ENCODE results near the gene C1R. TPM values are rescaled to one million over a fixed set of nuclear protein-coding genes. Genes with fewer than 3 reads are reported as not detected.
"Not testable (repeated sequence)": the region's sequence is repeated elsewhere in the genome, so short reads cannot be mapped to it uniquely, and the experiment has no call there.

The C1R gene
- total RNA-seq, 2 experiments from 2014 or later, result 2.2 to 3.5 TPM

DNA sequence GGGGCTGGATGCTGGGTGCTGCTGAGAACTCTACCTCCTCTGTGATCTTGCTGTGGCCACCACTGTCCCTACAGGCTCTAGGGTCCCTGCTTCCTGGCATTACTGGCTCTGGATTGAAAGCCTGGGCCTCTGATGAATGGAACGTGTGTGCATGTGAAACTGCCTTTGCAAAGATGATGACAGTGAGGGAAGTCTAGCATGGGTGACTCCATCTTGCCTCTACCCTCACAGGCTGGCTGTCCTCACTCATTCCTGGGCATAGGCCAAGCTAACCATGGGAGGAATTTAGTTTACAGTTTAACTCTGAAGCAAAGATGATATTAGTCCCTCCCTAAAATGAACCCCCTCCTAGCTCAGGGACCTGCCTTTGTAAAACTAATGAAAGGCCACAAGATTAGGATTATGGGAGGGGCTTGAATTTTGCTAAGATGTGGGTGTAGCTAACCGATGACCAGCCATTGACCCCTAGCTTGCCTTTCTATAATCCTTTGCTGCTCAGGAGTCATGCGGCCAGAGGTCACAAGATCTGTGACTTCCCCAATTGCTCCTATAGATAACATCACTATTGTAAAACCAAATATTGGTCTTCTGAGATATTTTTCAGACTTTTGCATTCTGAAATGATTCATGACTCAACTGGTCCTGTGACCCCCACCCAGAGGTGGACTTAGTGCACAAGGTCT is 33.9 kb downstream of the C1R start:
- POLR2A ChIA-PET, result no interaction called here
- Mint-ChIP-seq H3K27me3 (peaks cover 24% of the 10 kb centered on the region), H3K9me3 (no peaks in the 10 kb centered on the region), H3K27ac (no peak overlapping the region), H3K4me3 (no peak overlapping the region), H3K36me3 (ENCODE audit: low read depth) (no peaks in the 10 kb centered on the region), H3K4me1 (no peaks in the 10 kb centered on the region)
- no peak for DNase-seq
- CTCF ChIA-PET, result interaction anchor here (0.7 to 1.9 kb wide), 5 partner anchors 10 to 186 kb away, joined by 3 to 4 read pairs (median 3); partner anchors contain the start of gene SPSB2

DNA sequence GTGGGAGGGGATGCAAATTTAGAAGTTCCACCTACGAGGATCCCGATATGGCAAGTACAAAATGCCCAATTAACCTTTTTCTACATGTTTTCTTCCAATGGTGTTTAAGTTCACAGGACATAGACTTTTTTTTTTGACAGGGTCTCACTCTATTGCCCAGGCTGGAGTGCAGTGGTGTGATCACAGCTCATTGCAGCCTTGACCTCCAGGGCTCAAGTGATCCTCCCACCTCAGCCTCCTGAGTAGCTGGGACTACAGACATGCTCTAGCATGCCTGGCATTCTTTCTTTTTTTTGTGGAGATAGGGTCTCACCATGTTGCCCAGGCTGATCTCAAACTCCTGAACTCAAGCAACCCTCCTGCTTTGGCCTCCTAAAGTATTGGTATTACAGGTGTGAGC is 36.5 kb downstream of the C1R start:
- DNase-seq; H3K36me3 Mint-ChIP-seq (ENCODE audit: low read depth); H3K27ac Mint-ChIP-seq; H3K9me3 Mint-ChIP-seq; H3K4me3 Mint-ChIP-seq; H3K4me1 Mint-ChIP-seq; POLR2A ChIA-PET: not testable (repeated sequence)
- peaks cover 44% of the 10 kb centered on the region for H3K27me3 Mint-ChIP-seq
- CTCF ChIA-PET, result interaction anchor here (0.8 to 1.1 kb wide), 2 partner anchors 34 to 132 kb away, joined by 3 read pairs; no protein-coding TSS in a partner anchor

DNA sequence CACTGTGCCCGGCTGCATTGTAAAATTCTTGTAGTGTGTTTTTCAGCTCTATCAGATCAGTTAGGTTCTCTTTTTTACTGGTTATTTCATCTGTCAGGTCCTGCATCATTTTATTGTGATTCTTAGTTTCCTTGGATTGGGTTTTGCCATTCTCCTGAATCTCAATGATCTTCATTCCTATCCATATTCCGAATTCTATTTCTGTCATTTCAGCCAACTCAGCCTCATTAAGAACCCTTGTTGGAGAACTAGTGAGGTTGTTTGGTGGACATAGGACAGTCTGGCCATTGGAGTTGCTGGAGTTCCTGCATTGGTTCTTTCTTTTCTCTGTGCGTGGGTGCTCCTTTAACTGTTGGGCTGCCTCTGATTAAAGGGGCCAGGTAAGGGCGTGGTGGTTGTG is 37.3 kb downstream of the C1R start:
- Mint-ChIP-seq H3K4me1 (no peaks in the 10 kb centered on the region), H3K4me3 (no peak overlapping the region)
- POLR2A ChIA-PET, result no interaction called here

DNA sequence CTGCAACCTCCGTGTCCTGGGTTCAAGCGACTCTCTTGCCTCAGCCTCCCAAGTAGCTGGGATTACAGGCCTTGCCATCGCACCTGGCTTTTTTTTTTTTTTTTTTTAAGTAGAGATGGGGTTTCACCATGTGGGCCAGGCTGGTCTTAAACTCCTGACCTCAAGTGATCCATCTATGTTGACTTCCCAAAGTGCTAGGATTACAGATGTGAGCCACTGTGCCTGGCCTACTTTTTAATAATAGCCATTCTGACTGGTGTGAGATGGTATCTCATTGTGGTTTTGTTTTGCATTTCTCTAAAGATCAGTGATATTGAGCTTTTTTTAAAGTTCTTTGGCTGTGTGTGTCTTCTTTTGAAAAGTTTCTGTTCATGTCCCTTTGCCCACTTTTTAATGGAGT is 42.3 kb downstream of the C1R start:
- H3K9me3 Mint-ChIP-seq; POLR2A ChIA-PET; H3K4me3 Mint-ChIP-seq; H3K27ac Mint-ChIP-seq; DNase-seq; H3K36me3 Mint-ChIP-seq (ENCODE audit: low read depth): not testable (repeated sequence)
- CTCF ChIA-PET, result interaction anchor here (1.4 kb wide), 1 partner anchor 58 kb away, joined by 3 read pairs; no protein-coding TSS in a partner anchor
- H3K4me1 Mint-ChIP-seq, result peaks cover 21% of the 10 kb centered on the region
- H3K27me3 Mint-ChIP-seq, result peaks cover 30% of the 10 kb centered on the region

More for the DNA sequence above, 37.3 kb downstream of the C1R start:
- Mint-ChIP-seq H3K9me3 (no peaks in the 10 kb centered on the region), H3K27ac (no peak overlapping the region), H3K27me3 (peaks cover 43% of the 10 kb centered on the region), H3K36me3 (ENCODE audit: low read depth) (no peaks in the 10 kb centered on the region)
- CTCF ChIA-PET, result interaction anchor here (1.1 kb wide), 1 partner anchor 34 kb away, joined by 3 read pairs; no protein-coding TSS in a partner anchor
- no peak for DNase-seq

DNA sequence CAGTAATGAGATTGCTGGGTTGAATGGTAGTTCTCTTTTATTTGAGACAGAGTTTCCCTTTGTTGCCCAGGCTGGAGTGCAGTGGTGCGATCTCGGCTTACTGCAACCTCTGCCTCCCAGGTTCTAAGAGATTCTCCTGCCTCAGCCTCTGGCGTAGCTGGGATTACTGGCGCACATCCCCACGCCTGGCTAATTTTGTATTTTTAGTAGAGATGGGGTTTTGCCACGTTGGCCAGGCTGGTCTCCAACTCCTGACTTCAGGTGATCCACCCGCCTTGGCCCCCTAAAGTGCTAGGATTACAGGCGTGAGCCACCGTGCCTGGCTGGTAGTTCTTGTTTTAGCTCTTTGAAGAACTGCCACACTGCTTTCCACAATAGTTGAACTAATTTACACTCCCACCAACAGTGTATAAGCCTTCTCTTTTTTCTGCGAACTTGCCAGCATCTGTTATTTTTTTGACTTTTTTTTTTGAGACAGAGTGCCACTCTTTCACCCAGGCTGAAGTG is 42.7 kb downstream of the C1R start:
- DNase-seq; H3K27ac Mint-ChIP-seq; H3K9me3 Mint-ChIP-seq; H3K4me3 Mint-ChIP-seq; H3K36me3 Mint-ChIP-seq (ENCODE audit: low read depth); POLR2A ChIA-PET: not testable (repeated sequence)
- Mint-ChIP-seq H3K27me3 (peaks cover 27% of the 10 kb centered on the region), H3K4me1 (peaks cover 21% of the 10 kb centered on the region)
- CTCF ChIA-PET, result interaction anchor here (1.4 kb wide), 1 partner anchor 59 kb away, joined by 3 read pairs; no protein-coding TSS in a partner anchor

DNA sequence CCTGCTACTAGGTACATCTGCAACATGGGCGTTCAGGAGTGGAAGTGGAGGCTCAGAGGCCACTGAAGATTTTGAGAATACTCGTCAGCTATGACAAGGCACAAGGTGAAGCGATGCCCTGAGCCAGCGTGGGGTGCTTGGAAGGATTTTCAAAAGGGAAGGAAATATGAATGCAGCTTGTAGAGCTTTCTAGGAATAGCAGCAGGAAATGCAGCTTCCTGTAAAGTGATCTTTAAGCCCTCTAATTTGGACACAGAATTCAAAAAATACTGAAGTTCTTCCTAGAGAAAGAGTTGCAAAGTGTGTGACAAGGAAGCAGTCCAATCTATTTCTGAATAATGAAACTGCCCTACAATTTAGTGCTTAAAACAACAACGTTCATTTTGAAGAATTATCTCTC is 44.9 kb downstream of the C1R start:
- Mint-ChIP-seq H3K4me3 (peak overlapping the region; percentile 22), H3K36me3 (ENCODE audit: low read depth) (no peaks in the 10 kb centered on the region), H3K4me1 (peaks cover 21% of the 10 kb centered on the region), H3K27ac (peak overlapping the region; percentile 44), H3K27me3 (peaks cover 13% of the 10 kb centered on the region), H3K9me3 (no peaks in the 10 kb centered on the region)
- POLR2A ChIA-PET, result no interaction called here
- no peak for DNase-seq
- CTCF ChIA-PET, result interaction anchor here (1.3 kb wide), 1 partner anchor 18 kb away, joined by 3 read pairs; no protein-coding TSS in a partner anchor

DNA sequence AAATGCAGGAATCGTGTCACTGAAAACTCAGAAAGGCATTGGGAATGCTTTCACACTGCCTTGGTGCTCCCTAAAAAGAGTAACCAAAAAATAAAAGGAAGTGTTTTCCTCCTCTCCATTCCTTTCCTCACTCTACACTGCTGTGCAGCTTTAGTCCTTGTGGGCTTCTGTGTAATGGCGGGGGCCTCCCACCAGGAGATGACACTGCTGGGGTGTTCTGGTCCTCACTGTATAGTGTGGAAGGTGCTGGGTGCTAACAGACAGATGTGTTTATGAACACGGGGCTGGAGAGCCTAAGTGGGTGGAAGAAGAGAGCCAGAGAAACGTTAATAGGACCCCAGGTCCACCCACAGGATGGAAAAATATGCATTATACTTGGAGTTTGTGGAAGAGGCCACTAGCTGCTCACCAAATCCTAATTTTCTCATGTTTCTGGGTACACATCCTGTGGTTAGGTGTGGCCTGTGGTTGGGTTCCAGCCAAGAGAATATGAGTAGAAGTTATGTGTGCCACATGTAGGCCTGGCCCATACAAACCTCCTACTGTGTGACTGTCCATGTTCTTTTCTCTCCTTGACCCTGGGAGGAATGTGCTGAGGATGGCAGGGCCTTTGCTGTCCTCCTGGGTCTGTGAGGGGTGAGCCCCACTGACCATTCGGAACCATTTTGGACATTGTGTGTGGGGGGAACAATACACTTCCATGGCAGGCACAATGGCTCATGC is 45.7 kb downstream of the C1R start:
- peak overlapping the region; percentile 22 for H3K27ac Mint-ChIP-seq
- CTCF ChIA-PET, result no interaction called here

DNA sequence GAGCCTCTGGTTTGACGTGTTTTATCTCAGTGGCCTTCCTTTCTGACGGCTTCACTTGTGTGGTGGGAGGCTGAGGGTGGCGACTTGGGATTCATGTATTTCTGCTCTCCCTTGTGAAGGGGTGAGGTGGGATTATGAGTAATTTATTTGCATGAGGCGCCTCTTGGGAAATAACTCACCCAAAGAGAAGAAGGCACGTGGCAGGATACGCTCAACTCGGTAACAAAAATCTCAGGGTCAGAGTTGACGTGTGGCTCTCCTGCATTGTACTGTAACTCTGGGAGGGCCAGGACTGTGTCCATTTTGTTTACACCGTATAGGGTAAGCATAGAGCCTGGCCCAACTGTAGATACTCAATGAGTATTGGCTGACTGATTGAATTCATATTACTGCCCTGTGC is 46.3 kb downstream of the C1R start:
- no peak overlapping the region for H3K27ac Mint-ChIP-seq
- no peak overlapping the region for H3K4me3 Mint-ChIP-seq
- H3K27me3 Mint-ChIP-seq, result peaks cover 3% of the 10 kb centered on the region
- H3K4me1 Mint-ChIP-seq, result peaks cover 21% of the 10 kb centered on the region
- POLR2A ChIA-PET, result no interaction called here
- CTCF ChIA-PET, result no interaction called here
- no peaks in the 10 kb centered on the region for H3K9me3 Mint-ChIP-seq
- no peaks in the 10 kb centered on the region for H3K36me3 Mint-ChIP-seq (ENCODE audit: low read depth)
- no peak for DNase-seq

More for the DNA sequence above, 45.7 kb downstream of the C1R start:
- POLR2A ChIA-PET, result no interaction called here
- peaks cover 8% of the 10 kb centered on the region for H3K27me3 Mint-ChIP-seq
- peaks cover 21% of the 10 kb centered on the region for H3K4me1 Mint-ChIP-seq
- H3K4me3 Mint-ChIP-seq, result no peak overlapping the region
- no peaks in the 10 kb centered on the region for H3K9me3 Mint-ChIP-seq
- H3K36me3 Mint-ChIP-seq (ENCODE audit: low read depth), result no peaks in the 10 kb centered on the region
- DNase-seq, result no peak

DNA sequence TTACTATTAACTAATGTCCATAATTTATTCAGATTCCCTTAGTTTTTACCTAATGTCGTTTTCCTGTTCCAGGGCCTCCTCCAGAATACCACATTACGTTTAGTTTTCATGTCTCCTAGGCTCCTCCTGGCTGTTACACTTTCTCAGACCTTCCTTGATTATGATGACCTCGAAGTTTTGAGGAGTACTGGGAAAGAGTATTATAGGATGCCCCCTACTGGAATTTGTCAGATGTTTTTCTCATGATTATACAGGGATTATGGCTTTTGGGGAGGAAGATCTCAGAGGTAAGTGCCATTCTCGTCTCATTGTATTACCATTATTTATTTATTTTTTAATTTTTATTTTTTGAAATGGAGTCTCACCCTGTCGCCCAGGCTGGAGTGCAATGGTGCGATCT is 49.4 kb downstream of the C1R start:
- CTCF ChIA-PET, result interaction anchor here (1.3 to 1.6 kb wide), 2 partner anchors 10 to 12 kb away, joined by 3 to 4 read pairs; no protein-coding TSS in a partner anchor
- POLR2A ChIA-PET, result no interaction called here
- H3K27me3 Mint-ChIP-seq, result peaks cover 3% of the 10 kb centered on the region
- no peak overlapping the region for H3K27ac Mint-ChIP-seq
- no peak for DNase-seq
- peaks cover 18% of the 10 kb centered on the region for H3K4me1 Mint-ChIP-seq
- no peaks in the 10 kb centered on the region for H3K36me3 Mint-ChIP-seq (ENCODE audit: low read depth)
- no peak overlapping the region for H3K4me3 Mint-ChIP-seq
- H3K9me3 Mint-ChIP-seq, result no peaks in the 10 kb centered on the region

DNA sequence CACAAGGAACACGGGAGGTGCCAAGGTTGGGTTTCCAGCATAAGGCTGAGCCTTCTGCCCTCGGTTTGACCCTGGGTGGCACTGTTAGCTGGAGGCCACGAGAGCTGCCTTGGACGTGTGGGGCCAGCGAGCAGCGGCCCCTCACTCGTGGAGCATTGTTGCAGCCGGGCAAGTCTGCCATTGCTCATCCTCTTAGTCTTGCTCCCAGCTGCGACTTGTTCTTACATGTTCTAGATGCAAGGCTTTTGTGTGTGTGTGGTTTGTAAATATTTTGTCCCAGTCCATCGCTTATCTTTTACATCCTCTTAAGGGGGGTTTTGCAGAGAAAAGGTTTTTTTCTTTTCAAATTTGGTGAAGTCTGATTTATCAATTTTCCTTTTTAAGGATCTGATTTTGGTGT is 52.8 kb downstream of the C1R start:
- ChIA-PET CTCF (no interaction called here), POLR2A (no interaction called here)
- no peaks in the 10 kb centered on the region for H3K9me3 Mint-ChIP-seq
- H3K27ac Mint-ChIP-seq, result no peak overlapping the region
- H3K4me3 Mint-ChIP-seq, result no peak overlapping the region
- DNase-seq, result no peak
- H3K36me3 Mint-ChIP-seq (ENCODE audit: low read depth), result no peaks in the 10 kb centered on the region
- H3K27me3 Mint-ChIP-seq, result peaks cover 3% of the 10 kb centered on the region
- H3K4me1 Mint-ChIP-seq, result no peaks in the 10 kb centered on the region

DNA sequence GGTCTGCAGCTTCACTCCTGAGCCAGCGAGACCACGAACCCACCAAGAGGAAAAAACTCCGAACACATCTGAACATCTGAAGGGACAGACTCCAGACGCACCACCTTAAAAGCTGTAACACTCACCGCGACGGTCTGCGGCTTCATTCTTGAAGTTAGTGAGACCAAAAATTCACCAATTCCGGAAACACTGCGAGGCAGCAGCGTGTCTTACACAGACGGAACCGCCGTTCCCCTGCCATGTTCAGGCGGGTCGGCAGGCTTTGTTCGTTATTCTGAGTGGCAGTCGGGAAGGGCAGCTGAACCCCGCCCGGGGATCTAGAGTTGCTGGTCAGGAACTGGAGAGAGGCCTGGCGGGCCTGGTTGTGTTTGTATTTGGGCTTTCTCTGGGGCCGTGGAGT is 53.7 kb downstream of the C1R start:
- no peak for DNase-seq
- no peak overlapping the region for H3K27ac Mint-ChIP-seq
- ChIA-PET CTCF (interaction anchor here (1.1 kb wide), 2 partner anchors 13 to 21 kb away, joined by 3 read pairs; partner anchors contain the start of gene LPCAT3), POLR2A (interaction anchor here (0.6 kb wide), 1 partner anchor 804 kb away, joined by 5 read pairs; no protein-coding TSS in a partner anchor)
- peaks cover 3% of the 10 kb centered on the region for H3K27me3 Mint-ChIP-seq
- no peak overlapping the region for H3K4me3 Mint-ChIP-seq
- H3K9me3 Mint-ChIP-seq, result no peaks in the 10 kb centered on the region
- no peaks in the 10 kb centered on the region for H3K4me1 Mint-ChIP-seq
- H3K36me3 Mint-ChIP-seq (ENCODE audit: low read depth), result no peaks in the 10 kb centered on the region

DNA sequence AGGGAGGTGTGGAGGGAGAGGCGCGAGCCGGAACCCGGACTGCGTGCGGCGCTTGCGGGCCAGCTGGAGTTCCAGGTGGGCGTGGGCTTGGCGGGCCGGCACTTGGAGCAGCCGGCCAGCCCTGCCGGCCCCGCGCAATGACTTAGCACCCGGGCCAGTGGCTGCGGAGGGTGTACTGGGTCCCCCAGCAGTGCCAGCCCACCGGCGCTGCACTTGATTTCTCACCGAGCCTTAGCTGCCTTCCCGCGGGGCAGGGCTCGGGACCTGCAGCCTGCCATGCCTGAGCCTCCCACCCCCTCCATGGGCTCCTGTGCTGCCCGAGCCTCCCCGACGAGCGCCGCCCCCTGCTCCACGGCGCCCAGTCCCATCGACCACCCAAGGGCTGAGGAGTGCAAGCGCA is 54.8 kb downstream of the C1R start:
- H3K27me3 Mint-ChIP-seq; H3K4me1 Mint-ChIP-seq; POLR2A ChIA-PET; H3K9me3 Mint-ChIP-seq; H3K36me3 Mint-ChIP-seq (ENCODE audit: low read depth); DNase-seq; H3K4me3 Mint-ChIP-seq; H3K27ac Mint-ChIP-seq: not testable (repeated sequence)
- CTCF ChIA-PET, result interaction anchor here (1.1 kb wide), 1 partner anchor 15 kb away, joined by 3 read pairs; no protein-coding TSS in a partner anchor

DNA sequence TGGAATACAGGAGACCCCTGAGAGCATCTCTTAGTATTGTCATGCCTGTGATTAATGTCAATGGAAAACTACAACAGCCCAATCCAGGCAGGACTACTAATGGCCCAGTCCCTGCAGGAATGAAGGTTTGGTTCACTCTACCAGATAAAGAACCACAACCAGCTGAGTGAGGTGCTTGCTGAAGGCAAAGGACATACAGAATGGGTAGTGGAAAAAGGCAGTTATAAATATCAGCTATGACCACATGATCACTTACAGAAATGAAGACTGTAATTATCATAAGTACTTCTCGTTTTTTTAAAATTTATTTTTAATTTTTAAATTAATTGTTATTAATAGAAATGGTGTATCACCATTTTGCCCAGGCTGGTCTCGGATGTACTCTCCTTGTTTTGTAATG is 56.8 kb downstream of the C1R start:
- Mint-ChIP-seq H3K27ac (no peak overlapping the region), H3K9me3 (no peaks in the 10 kb centered on the region), H3K4me3 (no peak overlapping the region), H3K4me1 (no peaks in the 10 kb centered on the region), H3K36me3 (ENCODE audit: low read depth) (no peaks in the 10 kb centered on the region), H3K27me3 (peaks cover 2% of the 10 kb centered on the region)
- ChIA-PET POLR2A (no interaction called here), CTCF (no interaction called here)
- no peak for DNase-seq
